GM23248 (cell line): Measurements from ENCODE around the gene PAPOLA. TPM values are rescaled to one million over a fixed set of nuclear protein-coding genes. Genes with fewer than 3 reads are reported as not detected.
A peak's percentile ranks its signal among the peaks of the same experiment; 100 is the strongest.

Source experiments
- DNase-seq: peaks from one replicate; pipeline ENCODE4 v3.0.0-alpha.2; 2015
- H2AFZ ChIP-seq: fragments of 200-600 bp; sonication (generic); 2 replicates; pipeline ENCODE4 v1.6.1; 2016; ENCODE audit warnings: antibody characterized with exemption
- H3F3A ChIP-seq: fragments of 200-600 bp; sonication (generic); 2 replicates; pipeline ENCODE4 v1.6.1; 2016; ENCODE audit warnings: mild to moderate bottlenecking, antibody characterized with exemption, mixed run types; ENCODE audit not compliant: insufficient read depth
- H3K27ac ChIP-seq: fragments of 200-600 bp; sonication (generic); 2 replicates; pipeline ENCODE4 v1.5.1; 2016; ENCODE audit warnings: mild to moderate bottlenecking
- H3K27me3 ChIP-seq: fragments of 200-600 bp; sonication (generic); replicated peaks from 2 replicates; pipeline ENCODE4 v1.6.1; 2016; ENCODE audit warnings: mild to moderate bottlenecking; ENCODE audit not compliant: insufficient read depth
- H3K36me3 ChIP-seq: fragments of 200-600 bp; sonication (generic); 2 replicates; pipeline ENCODE4 v1.6.1; 2016; ENCODE audit warnings: low read depth, mild to moderate bottlenecking
- H3K4me1 ChIP-seq: fragments of 200-600 bp; sonication (generic); 2 replicates; pipeline ENCODE4 v1.6.1; 2016; ENCODE audit warnings: mild to moderate bottlenecking; ENCODE audit not compliant: insufficient read depth
- H3K4me2 ChIP-seq: fragments of 200-600 bp; sonication (generic); one replicate; pipeline ENCODE4 v1.6.1; 2016; ENCODE audit warnings: mild to moderate bottlenecking; ENCODE audit not compliant: unreplicated experiment
- H3K4me3 ChIP-seq: fragments of 200-600 bp; sonication (generic); 2 replicates; pipeline ENCODE4 v1.5.1; 2016; ENCODE audit warnings: mild to moderate bottlenecking
- H3K79me2 ChIP-seq: fragments of 200-600 bp; sonication (generic); 2 replicates; pipeline ENCODE4 v1.6.1; 2016; ENCODE audit warnings: mild to moderate bottlenecking; ENCODE audit not compliant: insufficient read depth
- H3K9ac ChIP-seq: fragments of 200-600 bp; sonication (generic); 2 replicates; pipeline ENCODE4 v1.6.1; 2016; ENCODE audit warnings: mild to moderate bottlenecking
- H3K9me2 ChIP-seq: fragments of 200-600 bp; sonication (generic); 2 replicates; pipeline ENCODE4 v1.6.1; 2016; ENCODE audit warnings: mixed run types, mild to moderate bottlenecking, moderate library complexity; ENCODE audit not compliant: insufficient read depth
- H3K9me3 ChIP-seq: fragments of 200-600 bp; sonication (generic); one replicate; pipeline ENCODE4 v1.6.1; 2017; ENCODE audit warnings: low read depth
- H4K20me1 ChIP-seq: fragments of 200-600 bp; sonication (generic); 2 replicates; pipeline ENCODE4 v1.6.0; 2016; ENCODE audit not compliant: insufficient read depth
- EZH2 ChIP-seq: fragments of 200-600 bp; sonication (generic); IDR thresholded peaks from 2 replicates; pipeline ENCODE4 v1.6.1; 2018; ENCODE audit warnings: antibody characterized with exemption, mild to moderate bottlenecking; ENCODE audit not compliant: insufficient read depth, poor library complexity, severe bottlenecking
- EZH2phosphoT487 ChIP-seq: fragments of 200-600 bp; sonication (generic); IDR thresholded peaks from 2 replicates; pipeline ENCODE4 v1.6.1; 2018; ENCODE audit warnings: antibody characterized with exemption, moderate library complexity, mild to moderate bottlenecking, low read depth; ENCODE audit not compliant: insufficient read depth
- WGBS, 2 experiments: methylation state at CpG; one replicate each; pipeline ENCODE4 v1.1.6; 2015 to 2017; ENCODE audit warnings: low lambda C conversion rate in 2 of 2, low coverage in 1 of 2; ENCODE audit errors: missing lambda C conversion rate in 2 of 2; 5-methylcytosine and 5-hydroxymethylcytosine counted together
- in situ Hi-C: fragments of 300-500 bp; cut with MboI; formaldehyde crosslinking; loops from 2 replicates; pipeline ENCODE4 v1.15.0; 2020
- polyA plus RNA-seq: library from polyadenylated mRNA; unstranded; fragments of >200 nt; fragmentation: Nextera tagmentation; extraction: Ambion mirVana; gene quantifications from 2 replicates; pipeline ENCODE4 v1.2.1, GENCODE V29; 2016
- total RNA-seq: library from RNA; depleted of rRNA; stranded (reverse); fragments of >200 nt; shearing (Covaris generic); gene quantifications from 2 replicates; pipeline ENCODE4 v1.2.3, GENCODE V29; 2014

Gene PAPOLA
- total and polyA plus RNA-seq, 2 experiments from 2014 or later: 64.3 to 119 TPM

GRCh38 chr14:96538097-96538989, 36.2 kb downstream of the PAPOLA start:
- no peaks in the 10 kb centered on the region for H4K20me1 ChIP-seq
- H3K9ac ChIP-seq: no peak overlapping the region
- H3K27ac ChIP-seq: no peak overlapping the region
- H2AFZ ChIP-seq: no peak overlapping the region
- DNase-seq: peak; percentile 18
- no peaks in the 10 kb centered on the region for H3K9me3 ChIP-seq
- WGBS, 2 experiments: 90 to 92% methylated on average over 3 of the region's 3 CpGs
- H3K79me2 ChIP-seq: peaks cover 18% of the 10 kb centered on the region; the same call in 1 of the 2 replicates
- H3K27me3 ChIP-seq: no peaks in the 10 kb centered on the region
- in situ Hi-C loops: no loop called here
- H3K9me2 ChIP-seq: no peaks in the 10 kb centered on the region
- H3F3A ChIP-seq: no peaks in the 10 kb centered on the region
- H3K4me2 ChIP-seq: no peak overlapping the region
- TF ChIP-seq EZH2phosphoT487 (no peak), EZH2 (no peak)
- peaks cover 53% of the 10 kb centered on the region for H3K36me3 ChIP-seq
- no peak overlapping the region for H3K4me3 ChIP-seq
- 0 out of 2 replicates have a peak, but pooled peaks cover 3% of the 10 kb centered on the region for H3K4me1 ChIP-seq

GRCh38 chr14:96538990-96539317, 36.8 kb downstream of the PAPOLA start:
- Histone ChIP-seq H3K36me3 (peaks cover 47% of the 10 kb centered on the region), H3K4me3 (no peak overlapping the region), H3F3A (no peaks in the 10 kb centered on the region), H4K20me1 (no peaks in the 10 kb centered on the region), H3K27me3 (no peaks in the 10 kb centered on the region), H3K9me2 (no peaks in the 10 kb centered on the region), H3K4me1 (0 out of 2 replicates have a peak, but pooled peaks cover 3% of the 10 kb centered on the region), H3K27ac (no peak overlapping the region), H3K79me2 (peaks cover 15% of the 10 kb centered on the region; the same call in 1 of the 2 replicates), H2AFZ (no peak overlapping the region), H3K4me2 (no peak overlapping the region), H3K9ac (no peak overlapping the region), H3K9me3 (no peaks in the 10 kb centered on the region)
- in situ Hi-C loops: no loop called here
- DNase-seq: no peak
- TF ChIP-seq EZH2: no peak
- TF ChIP-seq EZH2phosphoT487: no peak
- 96 to 97% methylated on average over 1 of the region's 1 CpG for WGBS, 2 experiments

DNA sequence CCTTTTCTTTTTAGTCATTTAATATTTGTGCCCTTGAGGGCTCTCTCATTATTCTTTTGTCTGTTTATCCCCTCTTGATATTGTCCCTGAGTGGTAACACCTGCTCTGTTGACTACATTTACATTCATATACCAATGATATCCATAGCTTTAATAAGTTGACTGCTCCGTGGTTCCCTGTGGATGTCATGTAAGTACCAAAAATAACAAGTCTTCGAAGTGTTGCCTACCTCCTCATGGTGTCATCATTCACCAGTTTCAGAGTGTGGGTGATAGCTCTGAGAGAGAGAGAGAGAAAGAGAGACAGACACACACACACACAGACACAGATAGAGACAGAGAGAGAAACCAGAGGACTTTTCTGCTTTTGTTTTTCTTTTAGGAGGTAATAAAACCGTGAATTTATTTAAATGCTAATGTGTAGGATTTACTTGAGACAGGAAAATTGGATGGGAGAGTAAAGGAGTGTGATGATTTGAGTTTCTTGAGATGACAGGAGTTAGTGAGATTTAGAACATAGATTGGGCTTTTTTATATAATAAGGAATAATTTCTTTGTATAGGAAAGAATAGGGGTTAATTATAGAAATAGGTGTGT, 52.2 kb downstream of the PAPOLA start:
- no peaks in the 10 kb centered on the region for H4K20me1 ChIP-seq
- no peaks in the 10 kb centered on the region for H3K9me3 ChIP-seq
- peaks cover 68% of the 10 kb centered on the region for H3K36me3 ChIP-seq
- 0 out of 2 replicates have a peak, but pooled peaks cover 9% of the 10 kb centered on the region for H3K79me2 ChIP-seq
- H3K9me2 ChIP-seq: no peaks in the 10 kb centered on the region
- no peak overlapping the region for H3K27ac ChIP-seq
- H3K27me3 ChIP-seq: no peaks in the 10 kb centered on the region
- no peaks in the 10 kb centered on the region for H3F3A ChIP-seq
- no peak overlapping the region for H2AFZ ChIP-seq
- TF ChIP-seq EZH2: no peak
- no peak overlapping the region for H3K4me3 ChIP-seq
- no peaks in the 10 kb centered on the region for H3K4me1 ChIP-seq
- no peak overlapping the region for H3K9ac ChIP-seq
- no peak overlapping the region for H3K4me2 ChIP-seq
- no peak for DNase-seq
- 80 to 82% methylated on average over 3 of the region's 3 CpGs for WGBS, 2 experiments
- in situ Hi-C loops: no loop called here

GRCh38 chr14:96559571-96559970, 57.4 kb downstream of the PAPOLA start:
- Histone ChIP-seq H3K27ac (no peak overlapping the region), H2AFZ (no peak overlapping the region), H3K27me3 (no peaks in the 10 kb centered on the region), H3K79me2 (0 out of 2 replicates have a peak, but pooled peaks cover 5% of the 10 kb centered on the region), H3K4me2 (no peak overlapping the region), H4K20me1 (no peaks in the 10 kb centered on the region), H3K4me1 (no peaks in the 10 kb centered on the region), H3F3A (0 out of 2 replicates have a peak, but pooled peaks cover 5% of the 10 kb centered on the region), H3K4me3 (no peak overlapping the region), H3K9ac (no peak overlapping the region), H3K36me3 (peaks cover 68% of the 10 kb centered on the region), H3K9me3 (no peaks in the 10 kb centered on the region), H3K9me2 (no peaks in the 10 kb centered on the region)
- WGBS, 2 experiments: 93 to 100% methylated on average over 1 of the region's 1 CpG
- in situ Hi-C loops: no loop called here
- no peak for TF ChIP-seq EZH2
- DNase-seq: no peak
